B cell (primary cell): ENCODE measurements around the gene RRM1. TPM values are rescaled to one million over a fixed set of nuclear protein-coding genes. Genes with fewer than 3 reads are reported as not detected.
"Not testable (repeated sequence)": the region's sequence is repeated elsewhere in the genome, so short reads cannot be mapped to it uniquely, and the experiment has no call there.

ENCODE experiments used
- ATAC-seq: fragments of 200-7000 bp; cut with Tn5 transposase; one replicate; pipeline ENCODE4 v1.10.0; 2021; ENCODE audit warnings: low read depth, mild to moderate bottlenecking, moderate number of reproducible peaks, moderate library complexity
- CTCF ChIA-PET: fragments of 350-600 bp; sonication (Branson Sonifier 250); formaldehyde crosslinking; loops from one replicate; lab custom pipeline; 2021; ENCODE audit warnings: antibody characterized with exemption, inconsistent platforms; lab: Charles Lee
- POLR2A ChIA-PET: fragments of 350-600 bp; sonication (Branson Sonifier 250); formaldehyde crosslinking; loops from one replicate; lab custom pipeline; 2021; ENCODE audit warnings: antibody characterized with exemption; lab: Charles Lee
- DNase-seq: peaks from one replicate; pipeline ENCODE4 v3.0.0; 2013
- H2AFZ ChIP-seq: 2 replicates; pipeline ENCODE4 v1.6.1; 2012; ENCODE audit warnings: mild to moderate bottlenecking, low read depth, low read length; ENCODE audit not compliant: insufficient read depth, poor library complexity, severe bottlenecking
- H3K27ac ChIP-seq, 2 donors: 1 replicate in 1 of 2; 2 replicates in 1 of 2; pipeline ENCODE4 v1.5.1; 2012 to 2013; ENCODE audit warnings: low read length in 2 of 2, mild to moderate bottlenecking in 2 of 2, moderate library complexity in 1 of 2
- H3K27me3 ChIP-seq, 4 experiments: fragments of 200-600 bp in 1 of 4; sonication (generic) in 1 of 4; replicated peaks in 1 of 4; 1 replicate in 2 of 4; 2 replicates in 2 of 4; pipeline versions ENCODE4 v1.6.1 to v1.7.0; 2013 to 2016; ENCODE audit warnings: low read length in 3 of 4, mild to moderate bottlenecking in 2 of 4, mixed read lengths in 1 of 4, moderate library complexity in 1 of 4; ENCODE audit not compliant: insufficient read depth in 4 of 4, control insufficient read depth in 3 of 4; ENCODE audit errors: control extremely low read depth in 1 of 4
- H3K36me3 ChIP-seq, 2 experiments: replicated peaks in 1 of 2; 1 replicate in 1 of 2; 2 replicates in 1 of 2; pipeline versions ENCODE4 v1.6.1 to v1.7.1; 2013; ENCODE audit warnings: low read length in 1 of 2; ENCODE audit not compliant: insufficient read depth in 2 of 2, control insufficient read depth in 1 of 2; ENCODE audit errors: control extremely low read depth in 1 of 2, extremely low read depth in 1 of 2
- H3K4me1 ChIP-seq, 2 donors: fragments of 200-600 bp in 1 of 2; sonication (generic) in 1 of 2; 1 replicate in 1 of 2; 2 replicates in 1 of 2; pipeline versions ENCODE4 v1.5.1 to v1.6.1; 2013 to 2017; ENCODE audit warnings: low read length in 2 of 2; ENCODE audit not compliant: control insufficient read depth in 2 of 2, insufficient read depth in 2 of 2
- H3K4me2 ChIP-seq: replicated peaks from 2 replicates; pipeline ENCODE3; 2012; ENCODE audit warnings: mild to moderate bottlenecking, low read depth, low read length; ENCODE audit not compliant: poor library complexity, severe bottlenecking
- H3K4me3 ChIP-seq, 5 experiments: fragments of 200-600 bp in 1 of 5; sonication (generic) in 1 of 5; 1 replicate in 3 of 5; 2 replicates in 2 of 5; pipeline versions ENCODE4 v1.5.1 to v1.7.0; 2011 to 2016; ENCODE audit warnings: low read length in 4 of 5, mild to moderate bottlenecking in 4 of 5, low read depth in 2 of 5, control low read depth in 1 of 5, moderate library complexity in 1 of 5; ENCODE audit not compliant: insufficient read depth in 1 of 5; ENCODE audit errors: control extremely low read depth in 1 of 5, extremely low read depth in 1 of 5
- H3K79me2 ChIP-seq: fragments of 200-600 bp; sonication (generic); one replicate; pipeline ENCODE4 v1.6.0; 2016; ENCODE audit warnings: low read length; ENCODE audit not compliant: control insufficient read depth, insufficient read depth
- H3K9ac ChIP-seq: fragments of 200-600 bp; sonication (generic); 2 replicates; pipeline ENCODE4 v1.6.1; 2017; ENCODE audit warnings: mild to moderate bottlenecking, low read length, moderate library complexity
- H3K9me3 ChIP-seq, 3 donors: one replicate each; pipeline versions ENCODE4 v1.6.1 to v1.7.1; 2013; ENCODE audit warnings: low read length in 2 of 3; ENCODE audit not compliant: control insufficient read depth in 2 of 3, insufficient read depth in 1 of 3; ENCODE audit errors: control extremely low read depth in 1 of 3
- H4K20me1 ChIP-seq: 2 replicates; pipeline ENCODE4 v1.6.0; 2012; ENCODE audit warnings: mild to moderate bottlenecking, low read length; ENCODE audit not compliant: insufficient read depth, control insufficient read depth, poor library complexity, severe bottlenecking
- H3K27ac Mint-ChIP-seq: one replicate; pipeline ENCODE4 v1.8.0; 2021; ENCODE audit warnings: mixed read lengths
- H3K27me3 Mint-ChIP-seq: one replicate; pipeline ENCODE4 v1.8.0; 2021; ENCODE audit warnings: mixed read lengths
- H3K4me1 Mint-ChIP-seq: one replicate; pipeline ENCODE4 v1.8.0; 2021; ENCODE audit warnings: mixed read lengths
- H3K4me3 Mint-ChIP-seq: one replicate; pipeline ENCODE4 v1.8.0; 2021; ENCODE audit warnings: mixed read lengths
- H3K9me3 Mint-ChIP-seq: one replicate; pipeline ENCODE4 v1.8.0; 2022; ENCODE audit warnings: mixed read lengths; ENCODE audit not compliant: insufficient read depth
- CTCF ChIP-seq: fragments of 200-600 bp; IDR thresholded peaks from one replicate; pipeline ENCODE4 v1.8.0; 2022; ENCODE audit warnings: antibody characterized with exemption, mild to moderate bottlenecking
- EZH2 ChIP-seq: IDR thresholded peaks from 2 replicates; pipeline ENCODE4 v1.6.1; 2012; ENCODE audit warnings: borderline replicate concordance, low read depth, mild to moderate bottlenecking, moderate library complexity, low read length; ENCODE audit not compliant: insufficient read depth, poor library complexity, severe bottlenecking
- WGBS: methylation state at CpG from one replicate; pipeline ENCODE4 v1.1.5; 2013; ENCODE audit warnings: missing lambda C conversion rate; ENCODE audit not compliant: insufficient coverage; 5-methylcytosine and 5-hydroxymethylcytosine counted together
- intact Hi-C: fragments of 100-400 bp; cut with micrococcal nuclease; formaldehyde crosslinking; loops from one replicate; pipeline ENCODE4 v1.10.0; 2022
- polyA plus RNA-seq: library from polyadenylated mRNA; depleted of rRNA; stranded (reverse); fragments of >200 nt; gene quantifications from 2 replicates; pipeline ENCODE4 v1.2.3, GENCODE V29; 2012
- total RNA-seq, 2 donors: library from RNA; stranded (reverse); fragments of 120-200 nt in 1 of 2; gene quantifications; 1 replicate in 1 of 2; 2 replicates in 1 of 2; pipeline versions ENCODE4 v1.2.3 to v1.2.4, GENCODE V29; 2013 to 2022

The RRM1 gene
- total and polyA plus RNA-seq, 2 donors (not counting 1 experiment from before 2014, with no cell fraction given), result 6.0 to 24.5 TPM

GRCh38 chr11:4167292-4167691 is 72.7 kb downstream of the RRM1 start:
- intact Hi-C loops, result no loop called here
- Histone ChIP-seq H3K36me3 (no peaks in the 10 kb centered on the region), H3K4me1 (no peaks in the 10 kb centered on the region), H3K9me3 (no peaks in the 10 kb centered on the region), H4K20me1 (no peaks in the 10 kb centered on the region), H3K27me3 (no peaks in the 10 kb centered on the region), H3K79me2 (no peaks in the 10 kb centered on the region), H2AFZ (no peak overlapping the region), H3K4me3 (no peak overlapping the region), H3K4me2 (no peak overlapping the region), H3K9ac (no peak overlapping the region), H3K27ac (no peak overlapping the region)
- 90% methylated on average over 3 of the region's 3 CpGs for WGBS
- ATAC-seq (no peak), DNase-seq (no peak)
- peaks cover 4% of the 10 kb centered on the region for H3K27me3 Mint-ChIP-seq
- CTCF ChIA-PET, result no interaction called here
- no peak overlapping the region for H3K4me3 Mint-ChIP-seq
- TF ChIP-seq EZH2 (no peak), CTCF (no peak)
- POLR2A ChIA-PET, result no interaction called here
- no peaks in the 10 kb centered on the region for H3K9me3 Mint-ChIP-seq
- H3K27ac Mint-ChIP-seq, result no peak overlapping the region
- H3K4me1 Mint-ChIP-seq, result no peaks in the 10 kb centered on the region

GRCh38 chr11:4167758-4168157 is 73.2 kb downstream of the RRM1 start:
- H3K27ac Mint-ChIP-seq, result no peak overlapping the region
- DNase-seq (no peak), ATAC-seq (no peak)
- no peak overlapping the region for H3K4me3 Mint-ChIP-seq
- no peaks in the 10 kb centered on the region for H3K79me2 ChIP-seq
- H3K4me2 ChIP-seq, result no peak overlapping the region
- intact Hi-C loops, result no loop called here
- no peaks in the 10 kb centered on the region for H4K20me1 ChIP-seq
- no peak overlapping the region for H3K9ac ChIP-seq
- 73% methylated on average over 7 of the region's 7 CpGs for WGBS
- ChIA-PET POLR2A (no interaction called here), CTCF (no interaction called here)
- no peak overlapping the region for H3K4me3 ChIP-seq
- H2AFZ ChIP-seq, result no peak overlapping the region
- no peaks in the 10 kb centered on the region for H3K4me1 Mint-ChIP-seq
- no peak overlapping the region for H3K27ac ChIP-seq
- no peaks in the 10 kb centered on the region for H3K9me3 ChIP-seq
- H3K36me3 ChIP-seq, result no peaks in the 10 kb centered on the region
- no peaks in the 10 kb centered on the region for H3K27me3 ChIP-seq
- H3K27me3 Mint-ChIP-seq, result peaks cover 4% of the 10 kb centered on the region
- TF ChIP-seq EZH2 (no peak), CTCF (no peak)
- H3K9me3 Mint-ChIP-seq, result no peaks in the 10 kb centered on the region
- no peaks in the 10 kb centered on the region for H3K4me1 ChIP-seq

- H3K4me1 Mint-ChIP-seq, H3K4me3 ChIP-seq, DNase-seq, H3K27me3 Mint-ChIP-seq, POLR2A ChIA-PET, H3K9me3 Mint-ChIP-seq, H3K9ac ChIP-seq, H3K27ac Mint-ChIP-seq, ATAC-seq, H3K4me1 ChIP-seq, H4K20me1 ChIP-seq, H3K27ac ChIP-seq, H3K27me3 ChIP-seq, H3K4me2 ChIP-seq, H3K9me3 ChIP-seq, H2AFZ ChIP-seq, H3K36me3 ChIP-seq, intact Hi-C loops, H3K79me2 ChIP-seq, H3K4me3 Mint-ChIP-seq, CTCF ChIA-PET: not testable (repeated sequence)
- WGBS, result 91% methylated on average over 15 of the region's 33 CpGs
Observed at GRCh38 chr11:4175620-4176350, 81.2 kb downstream of the RRM1 start.
